Endodermal cell (in vitro differentiated cells): ENCODE measurements around the gene TCTN1. TPM values are rescaled to one million over a fixed set of nuclear protein-coding genes. Genes with fewer than 3 reads are reported as not detected.
A peak's percentile ranks its signal among the peaks of the same experiment; 100 is the strongest.

Source experiments
- DNase-seq: peaks from one replicate; pipeline ENCODE4 v3.0.0-alpha.2; 2017
- H3K27ac ChIP-seq: 2 replicates; pipeline ENCODE4 v1.5.1; 2013; ENCODE audit warnings: mild to moderate bottlenecking, low read depth, low read length, moderate library complexity
- H3K27me3 ChIP-seq: 2 replicates; pipeline ENCODE4 v1.6.1; 2013; ENCODE audit warnings: mild to moderate bottlenecking, low read length, moderate library complexity; ENCODE audit not compliant: insufficient read depth, control insufficient read depth, poor library complexity, severe bottlenecking
- H3K36me3 ChIP-seq: 2 replicates; pipeline ENCODE4 v1.7.0; 2013; ENCODE audit warnings: mild to moderate bottlenecking, low read length, moderate library complexity; ENCODE audit not compliant: control insufficient read depth, insufficient read depth
- H3K4me1 ChIP-seq: one replicate; pipeline ENCODE4 v1.7.0; 2013; ENCODE audit warnings: low read length; ENCODE audit not compliant: control insufficient read depth, insufficient read depth
- H3K4me3 ChIP-seq: 2 replicates; pipeline ENCODE4 v1.5.1; 2013; ENCODE audit warnings: mild to moderate bottlenecking, low read length, moderate library complexity
- H3K9ac ChIP-seq: 2 replicates; pipeline ENCODE4 v1.6.1; 2013; ENCODE audit warnings: mild to moderate bottlenecking, low read length, moderate library complexity; ENCODE audit not compliant: poor library complexity, severe bottlenecking; ENCODE audit errors: extremely low read depth
- H3K9me3 ChIP-seq: 2 replicates; pipeline ENCODE4 v1.6.1; 2013; ENCODE audit warnings: mild to moderate bottlenecking, low read length, moderate library complexity; ENCODE audit not compliant: control insufficient read depth
- H3K27ac Mint-ChIP-seq: 2 replicates; pipeline ENCODE4 v1.8.0; 2020; ENCODE audit warnings: mixed read lengths
- H3K27me3 Mint-ChIP-seq: 2 replicates; pipeline ENCODE4 v1.8.0; 2021; ENCODE audit warnings: mild to moderate bottlenecking, mixed read lengths; ENCODE audit not compliant: insufficient read depth
- H3K36me3 Mint-ChIP-seq: 2 replicates; pipeline ENCODE4 v1.8.0; 2020; ENCODE audit warnings: low read depth, mixed read lengths
- H3K4me1 Mint-ChIP-seq: 2 replicates; pipeline ENCODE4 v1.8.0; 2020; ENCODE audit warnings: mixed read lengths
- H3K4me3 Mint-ChIP-seq: 2 replicates; pipeline ENCODE4 v1.8.0; 2020; ENCODE audit warnings: mild to moderate bottlenecking, moderate library complexity, mixed read lengths
- H3K9me3 Mint-ChIP-seq: 2 replicates; pipeline ENCODE4 v1.8.0; 2020; ENCODE audit warnings: mild to moderate bottlenecking, mixed read lengths
- WGBS, 2 experiments: methylation state at CpG; one replicate each; pipeline versions ENCODE4 v1.1.5 to v1.1.7; 2013; ENCODE audit warnings: missing lambda C conversion rate in 2 of 2, mixed read lengths in 1 of 2; ENCODE audit not compliant: insufficient coverage in 1 of 2, insufficient read length in 1 of 2; 5-methylcytosine and 5-hydroxymethylcytosine counted together
- total RNA-seq, 2 donors: library from RNA; stranded (reverse); fragmentation: NEBNext Ultra II Directional in 1 of 2; extraction: Animal tissue kit (Norgen Biotek cat#: 25700) in 1 of 2; gene quantifications; 2 replicates in 1 of 2; 3 replicates in 1 of 2; pipeline ENCODE4 v1.2.1, GENCODE V29; 2021
- TF ChIP-seq, protein P1 (sequence below): fragments of 200-600 bp; sonication (generic); conservative IDR thresholded peaks from 2 replicates; pipeline ENCODE4 v1.5.0; 2021; ENCODE audit warnings: antibody characterized with exemption, mild to moderate bottlenecking

The TCTN1 gene
- total RNA-seq, 2 donors from 2014 or later = 29.5 to 44.9 TPM

DNA sequence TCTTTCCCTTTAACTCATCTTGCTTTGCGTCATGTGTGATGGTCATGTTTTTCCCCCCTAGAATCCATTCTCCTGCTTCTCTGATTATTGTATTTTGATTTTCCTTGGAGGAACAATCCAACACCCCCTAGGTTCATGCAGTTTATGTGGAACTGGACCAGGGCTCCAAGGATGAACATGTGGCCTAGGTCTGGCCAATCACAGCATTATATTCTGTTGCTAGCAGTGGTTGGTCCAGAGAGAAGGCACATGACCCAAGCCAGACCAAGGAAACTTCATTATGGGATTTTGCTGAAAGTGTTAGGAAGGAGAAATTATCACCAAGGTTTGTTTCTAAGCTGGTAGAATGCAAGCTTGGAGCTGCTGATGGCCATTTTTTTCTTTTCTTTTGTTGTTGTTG lies 23.9 kb upstream of the TCTN1 start:
- peak; percentile 40 for DNase-seq
- no peak overlapping the region for H3K27ac ChIP-seq
- Mint-ChIP-seq H3K27me3 (no peaks in the 10 kb centered on the region), H3K4me3 (no peak overlapping the region), H3K36me3 (no peaks in the 10 kb centered on the region), H3K9me3 (no peaks in the 10 kb centered on the region), H3K27ac (no peak overlapping the region), H3K4me1 (peaks cover 17% of the 10 kb centered on the region)
- H3K27me3 ChIP-seq = no peaks in the 10 kb centered on the region
- peaks cover 6% of the 10 kb centered on the region for H3K4me1 ChIP-seq
- H3K4me3 ChIP-seq = no peak overlapping the region
- H3K36me3 ChIP-seq = no peaks in the 10 kb centered on the region
- WGBS, 2 experiments = 94% methylated on average over 1 of the region's 1 CpG; no CpG with 5 or more reads in 1 of the 2 experiments
- H3K9me3 ChIP-seq = no peaks in the 10 kb centered on the region
- H3K9ac ChIP-seq = no peak overlapping the region
- TF ChIP-seq, protein P1, sequence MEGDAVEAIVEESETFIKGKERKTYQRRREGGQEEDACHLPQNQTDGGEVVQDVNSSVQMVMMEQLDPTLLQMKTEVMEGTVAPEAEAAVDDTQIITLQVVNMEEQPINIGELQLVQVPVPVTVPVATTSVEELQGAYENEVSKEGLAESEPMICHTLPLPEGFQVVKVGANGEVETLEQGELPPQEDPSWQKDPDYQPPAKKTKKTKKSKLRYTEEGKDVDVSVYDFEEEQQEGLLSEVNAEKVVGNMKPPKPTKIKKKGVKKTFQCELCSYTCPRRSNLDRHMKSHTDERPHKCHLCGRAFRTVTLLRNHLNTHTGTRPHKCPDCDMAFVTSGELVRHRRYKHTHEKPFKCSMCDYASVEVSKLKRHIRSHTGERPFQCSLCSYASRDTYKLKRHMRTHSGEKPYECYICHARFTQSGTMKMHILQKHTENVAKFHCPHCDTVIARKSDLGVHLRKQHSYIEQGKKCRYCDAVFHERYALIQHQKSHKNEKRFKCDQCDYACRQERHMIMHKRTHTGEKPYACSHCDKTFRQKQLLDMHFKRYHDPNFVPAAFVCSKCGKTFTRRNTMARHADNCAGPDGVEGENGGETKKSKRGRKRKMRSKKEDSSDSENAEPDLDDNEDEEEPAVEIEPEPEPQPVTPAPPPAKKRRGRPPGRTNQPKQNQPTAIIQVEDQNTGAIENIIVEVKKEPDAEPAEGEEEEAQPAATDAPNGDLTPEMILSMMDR = no peak

DNA sequence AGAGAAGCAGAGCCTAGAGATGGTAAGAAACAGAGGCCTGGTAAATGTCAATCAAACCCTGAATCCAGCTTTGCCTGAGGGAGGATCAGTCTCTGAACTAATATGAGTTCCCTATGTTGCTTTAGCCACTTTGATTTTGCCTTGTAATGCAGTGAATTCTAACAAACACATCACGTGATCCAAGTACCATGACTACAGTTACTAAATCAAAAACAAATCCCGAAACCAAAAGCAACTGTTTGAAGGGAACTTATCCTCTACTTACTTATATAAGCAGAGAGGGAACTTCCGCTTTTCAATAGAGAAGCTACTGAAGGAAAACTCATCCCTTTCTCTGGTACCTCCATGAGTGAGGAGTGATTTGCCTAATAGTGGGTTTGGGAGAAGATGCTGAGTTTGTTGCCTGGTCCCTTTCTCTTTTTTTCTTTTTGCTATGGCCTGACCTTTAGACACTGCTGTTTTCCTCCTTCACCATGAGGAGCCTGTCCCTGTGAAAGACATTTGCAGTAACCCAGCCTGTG lies 23.1 kb upstream of the TCTN1 start:
- Histone ChIP-seq H3K36me3 (no peaks in the 10 kb centered on the region), H3K27ac (no peak overlapping the region), H3K27me3 (no peaks in the 10 kb centered on the region), H3K9ac (no peak overlapping the region), H3K9me3 (no peaks in the 10 kb centered on the region), H3K4me3 (no peak overlapping the region), H3K4me1 (no peaks in the 10 kb centered on the region)
- Mint-ChIP-seq H3K27me3 (no peaks in the 10 kb centered on the region), H3K4me3 (no peak overlapping the region), H3K9me3 (no peaks in the 10 kb centered on the region), H3K36me3 (no peaks in the 10 kb centered on the region), H3K4me1 (peaks cover 9% of the 10 kb centered on the region), H3K27ac (no peak overlapping the region)
- DNase-seq = peak; percentile 37
- TF ChIP-seq, protein P1 = no peak
- WGBS, 2 experiments = 89 to 100% methylated on average over 1 to 3 of the region's 3 CpGs

DNA sequence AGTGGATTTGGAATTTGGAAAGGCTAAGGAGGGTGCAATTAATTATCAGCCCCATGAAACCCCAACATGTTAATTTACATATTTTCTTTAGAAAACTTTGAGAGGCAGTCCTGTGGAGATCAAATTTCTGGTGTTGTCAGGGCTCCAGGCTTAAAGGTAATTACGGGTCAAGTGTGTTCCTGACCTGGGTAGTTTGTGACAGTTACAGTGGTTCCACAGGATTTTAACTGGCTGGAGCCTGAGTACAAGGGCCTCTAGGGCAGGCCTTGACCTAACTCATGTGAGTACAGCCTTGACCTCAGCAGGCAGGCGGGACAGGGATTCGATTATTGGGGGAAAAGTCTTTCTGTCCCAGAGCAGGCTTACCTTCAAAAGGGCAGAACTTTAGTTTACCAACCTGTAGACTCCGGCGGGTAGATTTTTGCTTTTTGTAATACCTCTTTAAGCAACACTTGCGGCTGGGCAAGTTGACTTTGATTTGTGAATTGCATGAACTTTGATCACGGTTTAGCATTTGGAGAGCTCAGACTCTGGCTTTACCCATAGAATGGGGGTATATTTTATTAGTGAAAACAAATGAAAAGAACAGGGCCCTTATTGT lies 22.4 kb upstream of the TCTN1 start:
- no peaks in the 10 kb centered on the region for H3K9me3 Mint-ChIP-seq
- no peak overlapping the region for H3K4me3 Mint-ChIP-seq

More for the DNA sequence above, 22.4 kb upstream of the TCTN1 start:
- TF ChIP-seq, protein P1 = no peak
- no peak overlapping the region for H3K9ac ChIP-seq
- H3K36me3 ChIP-seq = no peaks in the 10 kb centered on the region
- no peaks in the 10 kb centered on the region for H3K9me3 ChIP-seq
- no peak overlapping the region for H3K27ac ChIP-seq
- WGBS, 2 experiments = 88% methylated on average over 7 of the region's 7 CpGs
- Mint-ChIP-seq H3K27me3 (no peaks in the 10 kb centered on the region), H3K4me1 (peaks cover 9% of the 10 kb centered on the region), H3K36me3 (no peaks in the 10 kb centered on the region), H3K27ac (no peak overlapping the region)
- peak; percentile 41 for DNase-seq
- H3K27me3 ChIP-seq = no peaks in the 10 kb centered on the region
- no peaks in the 10 kb centered on the region for H3K4me1 ChIP-seq
- no peak overlapping the region for H3K4me3 ChIP-seq
